ELR (cell line): ENCODE measurements around the gene USP30.

Source experiments
- DNase-seq: peaks from one replicate; pipeline ENCODE4 v3.0.0-alpha.2; 2015; ENCODE audit warnings: low read depth

The USP30 gene

DNA sequence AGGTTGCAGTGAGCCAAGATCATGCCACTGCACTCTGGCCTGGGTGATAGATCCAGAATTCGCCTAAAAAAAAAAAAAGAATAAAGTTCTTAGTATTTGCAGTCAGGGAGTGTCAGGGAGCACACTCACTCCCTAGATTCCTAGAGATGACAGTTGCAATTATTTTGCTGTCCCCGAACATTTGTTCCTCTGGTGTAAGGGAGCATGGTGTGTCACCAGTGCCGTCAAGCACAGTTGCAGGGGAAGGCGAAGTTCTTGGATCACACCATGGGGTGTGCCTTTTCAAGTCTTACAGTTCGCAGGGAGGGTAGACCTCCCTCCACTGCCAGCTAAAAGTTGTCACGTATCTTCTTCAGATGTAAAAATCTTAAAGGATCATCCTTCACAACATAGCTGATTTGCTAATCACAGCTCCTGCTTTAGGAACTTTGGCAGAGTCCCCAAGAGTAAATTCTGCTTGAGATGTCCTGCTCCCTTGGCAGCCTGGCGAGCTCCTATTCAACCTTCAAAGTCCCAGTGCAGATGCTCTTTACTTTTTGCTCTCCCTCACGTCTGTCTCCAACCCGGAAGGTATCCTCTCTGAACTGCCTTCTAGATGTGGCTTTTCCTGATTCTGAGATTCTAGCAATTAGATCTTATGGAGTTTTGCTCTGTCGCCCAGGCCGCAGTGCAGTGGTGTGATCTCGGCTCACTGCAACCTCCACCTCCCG, 75.3 kb downstream of the USP30 start:
- no peak for DNase-seq

DNA sequence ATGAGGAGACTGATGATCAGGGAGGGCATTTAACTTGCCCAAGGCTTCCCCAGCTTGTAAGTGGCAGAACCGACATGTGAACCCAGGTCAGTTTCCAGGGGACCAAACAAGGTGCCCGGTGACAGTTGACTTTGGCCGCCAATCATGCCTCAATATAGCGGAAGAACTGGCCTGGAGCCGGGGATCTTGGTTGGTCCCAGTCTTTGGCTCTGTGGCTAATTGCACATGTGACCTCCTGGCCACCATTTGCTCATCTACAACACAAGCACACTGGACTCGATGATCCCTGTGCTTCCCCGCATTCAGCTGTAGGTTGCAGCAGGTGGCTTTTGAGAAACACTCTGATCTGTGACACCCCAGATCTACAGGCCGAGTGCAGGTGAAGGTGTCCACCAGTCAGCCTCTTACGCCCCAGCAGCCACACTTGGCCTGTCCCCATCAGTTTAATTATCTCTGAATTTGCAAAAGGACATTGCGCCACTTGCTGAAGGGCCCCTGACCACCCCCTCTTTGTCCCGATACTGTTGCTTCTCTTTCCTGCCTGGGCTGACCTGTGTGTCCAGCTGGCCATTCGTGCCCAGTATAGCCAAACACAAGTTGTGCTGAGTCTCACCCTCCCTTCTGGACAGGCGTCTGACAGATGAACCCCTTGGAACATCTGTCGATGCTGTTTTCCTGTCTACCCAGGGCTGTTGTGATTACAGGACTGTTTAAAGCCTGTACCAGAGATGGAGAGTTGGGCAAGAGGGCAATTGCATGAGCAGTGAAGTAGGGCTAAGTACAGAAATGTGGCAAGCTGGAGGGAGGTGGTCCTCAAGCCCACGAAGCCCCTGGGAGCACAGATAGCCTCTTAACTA, 78.1 kb downstream of the USP30 start:
- no peak for DNase-seq

DNA sequence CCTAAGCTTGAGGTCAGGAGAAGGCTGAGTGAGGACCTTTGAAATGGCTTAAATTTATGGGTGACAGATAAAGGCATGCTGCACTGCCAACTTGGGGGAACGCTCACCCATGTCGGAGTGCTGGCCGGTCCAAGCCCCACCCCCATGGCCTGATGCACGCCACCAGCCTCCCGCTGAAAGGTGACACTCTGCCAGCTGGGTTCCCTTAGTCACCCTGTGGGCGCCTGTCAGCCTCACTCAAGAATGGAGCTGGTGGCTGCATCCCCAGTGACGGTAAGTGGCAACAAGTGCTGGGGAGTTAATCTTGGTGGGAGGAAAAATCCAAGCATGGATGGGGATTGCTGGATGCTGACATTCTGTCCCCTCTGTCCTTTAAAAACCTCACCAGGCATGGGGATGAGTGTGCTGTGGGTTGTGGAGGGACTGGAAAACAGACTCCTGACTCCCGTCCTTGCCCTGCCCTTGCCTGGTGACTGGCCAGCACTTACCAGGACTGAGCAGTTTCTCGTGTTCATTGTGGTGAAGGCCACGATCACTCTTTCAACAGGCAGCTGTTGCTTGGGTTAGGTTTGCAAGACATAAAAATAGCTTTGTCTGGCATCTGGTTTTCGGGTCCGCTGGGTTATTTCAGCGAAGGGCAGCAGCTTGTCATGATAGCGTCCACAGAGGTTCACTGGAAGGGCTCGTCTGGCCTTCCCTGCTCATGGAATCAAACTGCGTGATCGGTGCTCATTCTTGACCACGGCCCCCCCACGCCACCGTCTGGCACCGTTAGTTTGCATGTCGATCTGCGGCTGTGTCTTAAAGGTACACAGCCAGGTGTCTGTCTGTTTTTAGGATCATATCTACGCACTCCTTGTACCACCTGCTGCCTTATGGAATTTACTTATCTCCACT, 79.0 kb downstream of the USP30 start:
- no peak for DNase-seq

DNA sequence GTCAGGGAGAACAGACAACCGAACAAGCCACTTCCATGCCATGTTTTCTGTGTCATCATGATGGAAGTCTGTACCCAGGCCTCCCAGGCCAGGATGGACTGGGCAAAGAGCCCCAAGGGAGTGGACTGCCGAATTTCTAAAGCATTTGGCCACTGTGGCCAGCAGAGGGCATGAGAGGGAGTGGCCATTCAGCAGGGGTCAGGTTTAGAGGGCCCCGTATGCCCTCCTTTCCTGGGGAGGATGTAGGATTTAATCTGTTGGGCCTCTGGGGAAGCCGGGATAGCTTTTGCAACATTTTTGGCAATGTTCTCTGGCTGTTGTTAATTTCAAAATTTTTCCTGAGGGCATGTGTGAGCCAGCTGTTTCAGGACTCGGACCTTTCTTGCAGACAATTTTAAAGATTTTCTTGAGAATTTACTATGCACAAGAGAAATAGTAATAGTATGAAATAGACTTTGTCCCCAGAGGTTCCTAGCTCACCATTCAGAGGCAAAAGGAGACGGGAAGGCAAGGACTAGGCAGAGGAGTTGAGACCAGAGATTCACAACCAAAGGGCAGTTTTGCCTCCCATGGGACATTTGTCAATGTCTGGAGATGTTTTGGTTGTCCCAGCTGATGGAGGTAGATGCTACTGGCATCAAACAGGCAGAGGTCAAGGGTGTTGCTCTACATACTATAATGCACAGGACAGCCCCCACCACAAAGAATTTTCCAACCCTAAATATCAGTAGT, 82.0 kb downstream of the USP30 start:
- peak; percentile 50 for DNase-seq

DNA sequence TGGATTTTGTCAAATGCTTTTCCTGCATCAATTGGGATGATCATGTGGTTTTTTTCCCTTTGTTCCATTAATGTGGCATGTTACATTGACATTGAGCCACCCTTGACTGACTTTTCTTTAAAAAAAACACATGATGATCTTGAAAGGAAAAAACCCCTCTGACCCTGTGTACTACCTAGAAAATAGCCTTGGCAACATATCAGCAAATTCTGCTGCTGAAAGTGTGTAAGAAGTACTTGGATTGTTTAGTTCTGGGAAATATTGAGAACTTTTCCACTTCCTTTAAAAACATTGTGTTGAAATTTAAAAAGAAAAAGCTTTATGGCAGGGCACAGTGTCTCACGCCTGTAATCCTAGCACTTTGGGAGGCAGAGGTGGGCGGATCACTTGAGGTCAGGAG, 84.7 kb downstream of the USP30 start:
- DNase-seq, result no peak
